HG03039 (cell line): ENCODE results near the gene HDDC2.

Experiments used
- ATAC-seq: cut with Tn5 transposase; IDR thresholded peaks from one replicate; pipeline ENCODE4 v1.9.1; 2021; ENCODE audit warnings: mild to moderate bottlenecking, moderate library complexity; ENCODE audit not compliant: unreplicated experiment

The HDDC2 gene

GRCh38 chr6:125245109-125245508, 56.7 kb downstream of the HDDC2 start:
- ATAC-seq = no peak

GRCh38 chr6:125237764-125238163, 64.0 kb downstream of the HDDC2 start:
- no peak for ATAC-seq

- ATAC-seq = no peak
These were observed 65.0 kb downstream of the HDDC2 start for GRCh38 chr6:125236536-125237327.

- ATAC-seq = no peak
These were observed 68.6 kb downstream of the HDDC2 start for GRCh38 chr6:125233202-125233601.

GRCh38 chr6:125232466-125232865, 69.3 kb downstream of the HDDC2 start:
- no peak for ATAC-seq

GRCh38 chr6:125231574-125232343, 70.0 kb downstream of the HDDC2 start:
- no peak for ATAC-seq

GRCh38 chr6:125231133-125231532, 70.6 kb downstream of the HDDC2 start:
- no peak for ATAC-seq

- ATAC-seq = no peak
These were observed 71.1 kb downstream of the HDDC2 start for GRCh38 chr6:125230674-125231073.

- no peak for ATAC-seq
These were observed 72.7 kb downstream of the HDDC2 start for GRCh38 chr6:125228981-125229479.

GRCh38 chr6:125227244-125227643, 74.5 kb downstream of the HDDC2 start:
- no peak for ATAC-seq
